RPMI7951 (cell line): Measurements from ENCODE around the gene MMP24. TPM values are rescaled to one million over a fixed set of nuclear protein-coding genes. Genes with fewer than 3 reads are reported as not detected.

Experiments used
- DNase-seq: peaks from one replicate; pipeline ENCODE4 v3.0.0-alpha.2; 2012; ENCODE audit warnings: low read depth
- total RNA-seq: library from RNA; depleted of rRNA; stranded (reverse); fragments of >200 nt; shearing (Covaris generic); gene quantifications from 2 replicates; pipeline ENCODE4 v1.2.3, GENCODE V29; 2014

The MMP24 gene
- total RNA-seq, 1 experiment from 2014 or later = 0.96 TPM

- no peak for DNase-seq
These were observed 52.5 kb downstream of the MMP24 start for GRCh38 chr20:35279040-35279439.

DNA sequence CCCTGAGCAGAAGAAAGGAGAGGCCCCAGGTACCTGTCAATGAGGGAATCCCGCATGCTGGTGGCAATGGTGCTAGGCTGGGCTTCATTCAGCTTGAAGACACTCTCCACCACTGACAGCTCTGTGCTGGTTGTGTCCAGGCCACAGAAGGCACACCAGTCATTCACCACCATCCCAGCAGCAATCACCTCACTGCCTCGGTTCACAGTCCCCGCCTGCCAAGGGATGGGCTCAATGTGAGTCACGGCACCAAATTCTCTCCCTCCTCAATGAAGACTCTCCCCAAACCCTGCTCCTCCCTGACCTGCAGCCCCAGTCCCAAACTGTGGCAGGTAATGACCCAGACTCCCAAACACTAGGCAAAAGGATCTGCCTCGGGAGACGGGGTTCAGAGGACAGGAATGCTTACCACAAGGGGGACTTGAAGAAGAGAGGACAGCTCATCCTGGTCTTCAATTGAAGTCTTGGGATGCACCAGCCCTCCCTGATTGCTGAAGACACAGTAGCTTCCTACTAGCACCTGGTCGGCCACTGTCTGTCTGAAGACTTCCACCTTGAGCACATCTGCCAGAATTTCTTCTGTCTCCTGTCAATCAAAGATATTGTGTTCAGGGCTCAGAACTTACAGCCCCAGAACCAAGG is 53.2 kb downstream of the MMP24 start:
- no peak for DNase-seq

DNA sequence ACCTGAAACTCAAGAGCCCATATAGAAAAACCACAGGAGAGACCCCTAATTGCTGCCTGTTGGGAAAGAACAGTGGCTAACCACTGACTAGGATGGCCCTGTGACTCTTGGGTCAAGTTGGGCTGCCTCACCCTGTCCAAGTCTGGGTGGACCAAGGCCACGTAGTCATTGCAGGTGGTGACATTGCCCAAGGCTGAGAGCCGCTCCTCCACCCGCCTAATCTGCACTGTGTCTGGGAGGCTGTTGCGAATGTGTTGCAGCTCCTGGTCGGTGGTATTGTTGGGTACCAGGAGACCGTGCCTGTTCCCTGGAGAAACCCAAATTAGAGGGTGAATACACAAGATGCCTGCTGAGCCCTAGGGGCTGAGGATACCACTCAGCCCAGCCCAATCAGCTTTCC is 54.0 kb downstream of the MMP24 start:
- no peak for DNase-seq

DNA sequence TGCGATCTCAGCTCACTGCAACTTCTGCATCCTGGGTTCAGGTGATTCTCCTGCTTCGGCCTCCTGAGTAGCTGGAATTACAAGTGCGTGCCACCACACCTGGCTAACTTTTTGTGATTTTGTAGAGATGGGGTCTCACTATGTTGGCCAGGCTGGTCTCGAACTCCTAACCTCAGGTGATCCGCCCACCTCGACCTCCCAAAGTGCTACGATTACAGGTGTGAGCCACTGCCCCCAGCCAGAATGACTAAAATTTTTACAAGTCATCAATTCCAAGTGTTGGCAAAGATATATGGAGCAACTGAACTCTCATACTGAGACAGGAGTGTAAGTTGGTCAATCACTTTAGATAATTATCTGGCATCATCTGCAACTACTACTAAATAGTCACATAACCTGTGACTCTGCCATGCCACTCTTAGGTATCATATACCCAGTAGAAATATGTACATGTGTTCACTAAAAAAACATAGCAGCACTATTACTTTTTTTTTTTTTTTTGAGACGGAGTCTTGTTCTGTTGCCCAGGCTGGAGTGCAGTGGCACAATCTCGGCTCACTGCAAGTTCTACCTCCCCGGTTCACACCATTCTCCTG is 55.1 kb downstream of the MMP24 start:
- no peak for DNase-seq

DNA sequence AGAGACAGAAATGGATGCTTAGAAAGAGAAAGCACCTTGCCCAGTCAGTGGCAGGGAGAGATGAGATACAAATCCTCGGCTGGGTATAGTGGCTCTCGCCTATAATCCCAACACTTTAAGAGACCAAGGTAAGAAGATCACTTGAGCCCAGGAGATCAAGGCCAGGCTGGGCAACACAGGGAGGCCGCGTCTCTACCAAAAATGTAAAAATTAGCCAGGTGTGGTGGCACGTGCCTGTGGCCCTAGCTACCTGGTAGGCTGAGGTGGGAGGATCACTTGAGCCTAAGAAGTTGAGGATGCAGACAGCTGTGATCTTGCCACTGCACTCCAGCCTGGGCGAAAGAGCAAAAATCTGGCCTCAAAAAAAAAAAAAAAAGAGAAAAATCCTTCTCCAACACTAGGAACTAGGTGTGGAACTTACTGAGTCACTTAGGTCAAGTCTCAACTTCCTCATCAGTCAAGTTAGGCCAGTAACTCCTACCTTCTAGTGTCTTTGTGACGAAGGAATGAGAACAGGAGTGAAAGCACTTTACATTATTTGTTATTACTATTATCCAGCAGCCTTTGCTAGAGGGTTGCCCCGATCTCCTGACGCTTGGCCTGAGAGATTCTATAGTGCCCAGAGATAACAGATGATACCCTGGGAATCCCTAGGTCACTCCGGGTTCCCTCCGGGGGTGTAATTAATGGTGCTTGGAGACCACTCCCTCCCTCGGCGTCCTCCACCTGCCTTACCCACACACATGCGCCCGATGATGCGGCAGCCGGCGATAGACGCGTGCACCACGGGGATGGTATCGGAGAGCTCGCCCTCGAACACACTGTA is 57.2 kb downstream of the MMP24 start:
- no peak for DNase-seq

DNA sequence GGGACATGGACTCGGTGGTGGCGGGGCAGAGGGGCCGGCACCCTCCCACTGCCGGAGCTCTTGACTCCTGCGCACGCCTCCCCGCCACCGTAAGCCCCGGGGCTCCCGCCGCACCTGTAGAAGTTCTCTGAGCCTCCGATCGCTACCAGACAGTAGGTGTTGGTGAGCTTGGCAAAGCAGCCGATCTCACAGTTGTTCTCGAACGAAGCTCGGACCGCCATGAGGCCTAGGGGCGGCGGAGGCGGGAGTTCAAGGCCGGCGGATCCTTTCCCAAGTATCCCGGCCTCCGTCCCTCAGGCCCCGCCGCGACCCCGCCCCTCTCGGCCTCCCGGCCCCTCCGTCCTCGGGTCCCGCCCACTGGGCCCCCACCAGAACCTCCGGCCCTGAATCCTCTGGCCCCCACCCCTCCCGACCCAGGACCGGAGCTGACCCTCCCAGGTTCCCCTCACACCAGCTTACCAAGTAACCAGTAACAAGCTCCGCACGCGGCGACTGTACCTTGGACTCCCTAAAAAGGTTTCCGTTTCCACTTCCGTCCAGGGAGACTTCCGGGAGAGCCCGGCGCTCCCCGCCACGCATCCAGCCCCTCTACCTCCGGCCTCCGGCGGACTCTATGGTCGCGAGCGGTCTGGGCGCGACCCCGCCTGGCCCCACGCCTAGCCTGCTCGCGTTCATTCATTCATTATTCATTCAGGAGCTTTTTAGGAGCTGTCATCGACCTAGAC is 57.9 kb downstream of the MMP24 start, which contains the start of gene EIF6:
Gene EIF6, minus strand, starts transcription at position 506 of the 725 bp plus-strand sequence. Its CDS starts 285 bp downstream, at position 221.
- peak; percentile 94 for DNase-seq

GRCh38 chr20:35284992-35285805 is 58.7 kb downstream of the MMP24 start:
- no peak for DNase-seq

GRCh38 chr20:35285806-35286076 is 59.3 kb downstream of the MMP24 start:
- no peak for DNase-seq

DNA sequence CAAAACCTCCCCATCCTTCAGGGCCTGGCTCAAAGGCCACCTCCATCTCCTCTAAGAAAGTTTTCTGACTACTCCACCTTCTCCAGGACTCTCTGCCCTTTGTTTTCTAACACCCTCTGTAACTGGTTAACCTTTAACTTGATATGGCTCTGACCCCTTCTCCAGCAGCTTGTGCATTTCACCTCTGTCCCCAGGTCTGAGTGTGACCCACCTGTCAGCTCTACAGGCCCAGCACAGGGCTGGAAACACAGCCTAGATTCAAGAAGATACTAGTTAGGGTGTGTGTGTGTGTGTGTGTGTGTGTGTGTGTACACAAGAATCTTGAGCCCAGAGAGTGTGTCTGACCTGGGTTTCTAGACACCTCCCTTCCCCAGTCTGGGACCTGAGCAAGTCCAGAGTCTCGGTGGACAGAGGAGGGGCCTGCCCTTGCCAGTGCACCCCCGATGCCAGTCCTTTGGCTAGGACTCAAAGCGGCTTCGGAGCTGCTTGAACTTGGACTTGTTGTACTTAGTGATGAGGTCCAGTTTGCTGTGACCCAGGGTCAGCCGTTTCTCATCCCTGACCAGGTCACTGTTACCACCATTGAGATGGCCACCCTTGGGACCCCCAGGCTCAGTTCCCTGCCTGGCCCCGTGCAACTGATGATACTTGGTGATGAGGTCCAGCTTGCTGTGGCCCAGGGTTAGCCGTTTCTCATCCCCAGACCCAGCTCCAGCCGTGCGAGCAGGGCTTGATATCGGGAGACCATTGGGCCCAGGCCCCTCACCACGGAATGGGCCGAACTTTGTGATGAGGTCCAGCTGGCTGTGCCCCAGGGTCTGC is 59.8 kb downstream of the MMP24 start:
- DNase-seq = no peak

GRCh38 chr20:35286899-35287508 is 60.5 kb downstream of the MMP24 start:
- no peak for DNase-seq

DNA sequence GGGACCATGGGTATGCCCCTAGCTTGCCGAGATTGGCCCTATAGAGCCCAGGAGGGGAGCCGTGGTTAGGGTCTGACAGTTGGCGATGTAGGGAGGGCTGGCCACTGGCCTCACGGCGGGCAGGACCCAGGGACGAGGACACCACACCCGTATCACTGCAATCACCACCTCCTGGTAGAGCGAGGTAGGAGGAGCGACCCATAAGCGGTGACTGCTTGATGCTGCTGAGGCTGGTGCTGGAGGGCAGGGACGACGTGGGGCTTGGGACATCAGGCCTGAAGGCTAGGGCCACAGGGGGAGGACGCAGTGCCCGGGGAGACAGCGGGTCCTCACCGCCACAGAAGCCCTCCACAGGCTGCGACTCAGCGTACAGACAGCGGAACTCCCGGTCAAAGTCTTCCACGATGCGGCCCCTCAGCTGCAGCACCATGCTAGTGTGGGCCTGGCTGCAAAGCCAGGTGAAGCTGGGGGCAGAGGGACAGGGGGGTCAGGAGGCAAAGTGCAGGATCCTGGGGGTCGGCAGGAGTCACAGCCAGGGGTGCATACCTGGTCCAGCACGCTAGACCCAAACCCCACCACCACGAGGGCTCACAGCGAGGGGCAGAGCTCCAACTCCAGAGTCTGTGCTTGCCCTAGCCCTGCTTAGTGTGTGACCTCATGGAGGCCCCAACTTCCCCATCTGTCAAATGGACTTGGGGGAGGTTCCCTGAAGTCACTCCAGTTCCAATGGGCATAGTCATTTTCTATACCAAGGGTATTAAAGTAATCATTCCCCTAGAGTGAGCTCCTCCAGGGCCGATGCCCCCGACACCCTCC is 61.2 kb downstream of the MMP24 start:
- no peak for DNase-seq

DNA sequence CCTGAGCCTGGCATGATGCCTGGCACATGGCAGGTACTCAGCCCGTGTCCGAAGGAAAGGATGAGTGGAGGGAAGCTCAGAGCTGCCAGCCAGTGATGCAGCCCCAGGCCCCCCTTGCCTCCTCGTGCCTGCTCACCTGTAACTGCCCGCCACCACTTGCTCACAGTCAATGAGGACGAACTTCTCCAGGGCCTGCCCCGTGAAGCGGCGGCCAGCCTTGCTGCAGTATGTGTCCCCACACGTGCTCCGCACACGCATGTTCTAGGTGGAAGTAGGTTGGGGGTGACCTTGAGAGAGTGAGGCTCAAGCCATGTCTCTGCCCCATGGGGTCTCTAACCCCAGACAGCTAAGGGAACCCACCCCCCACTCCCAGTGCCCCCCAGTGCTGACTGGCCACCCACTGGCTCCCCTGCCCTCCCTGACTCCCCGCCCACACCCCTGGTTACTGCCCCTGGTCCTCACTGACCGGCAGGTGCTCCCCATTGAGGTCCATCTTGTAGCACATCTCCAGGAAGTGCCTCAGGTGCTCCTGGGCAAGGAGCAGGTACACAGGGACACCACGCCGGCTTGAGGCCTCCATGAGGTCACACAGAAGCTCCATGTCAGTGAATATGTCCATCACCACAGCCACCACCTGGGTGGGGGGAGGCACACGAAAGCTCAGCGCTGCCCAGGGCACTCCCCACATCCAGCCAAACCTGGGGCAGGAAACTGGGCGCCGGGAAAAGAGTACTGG is 62.0 kb downstream of the MMP24 start:
- DNase-seq = no peak

- DNase-seq = no peak
These were observed 63.8 kb downstream of the MMP24 start for GRCh38 chr20:35290186-35290886.

- no peak for DNase-seq
These were observed 64.5 kb downstream of the MMP24 start for GRCh38 chr20:35290887-35291417.

DNA sequence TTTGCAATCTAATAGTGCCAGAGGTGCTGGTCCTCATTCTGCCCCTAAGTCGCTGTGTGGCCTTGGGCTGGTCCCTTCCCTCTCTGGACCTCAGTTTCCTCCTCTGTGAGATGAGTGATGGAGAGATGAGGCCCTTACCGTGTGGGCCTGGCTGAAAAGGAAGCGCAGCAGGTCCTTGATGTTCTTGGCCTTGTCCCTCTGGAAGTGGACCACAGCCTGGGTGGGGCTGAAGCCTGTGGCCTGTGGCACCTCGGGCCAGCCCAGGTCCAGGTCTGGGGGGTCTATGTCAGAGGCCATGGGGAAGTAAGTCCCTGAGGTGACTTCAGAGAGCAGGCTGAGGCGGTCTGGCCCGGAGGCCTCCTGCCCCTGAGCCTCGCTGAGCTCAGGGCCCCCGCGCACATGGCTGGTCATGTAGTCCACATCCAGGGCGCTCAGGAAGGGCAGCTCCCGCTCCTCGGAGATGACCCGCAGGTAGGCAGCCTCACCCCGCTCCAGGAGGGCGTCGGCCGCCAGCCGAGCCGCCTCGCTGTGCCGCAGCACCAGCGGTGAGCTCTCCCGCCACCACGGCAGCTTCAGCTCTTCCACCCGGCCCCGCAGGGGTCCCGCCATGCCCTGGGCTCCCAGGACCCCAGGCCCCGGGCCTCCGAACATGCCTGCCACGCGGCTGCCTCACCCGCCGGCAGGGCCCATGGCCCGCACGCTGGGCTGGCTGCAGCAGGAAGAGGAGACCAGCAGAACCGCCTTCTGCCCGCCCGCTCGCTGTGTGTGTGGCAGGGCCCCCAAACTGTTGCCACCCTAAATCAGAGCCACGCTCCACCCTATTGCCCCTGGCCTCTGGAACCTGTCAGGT is 65.4 kb downstream of the MMP24 start, which contains the start of gene FAM83C:
Gene FAM83C, minus strand, starts transcription at position 772 of the 850 bp plus-strand sequence. Its CDS starts 121 bp downstream, at position 651.
- DNase-seq = no peak

DNA sequence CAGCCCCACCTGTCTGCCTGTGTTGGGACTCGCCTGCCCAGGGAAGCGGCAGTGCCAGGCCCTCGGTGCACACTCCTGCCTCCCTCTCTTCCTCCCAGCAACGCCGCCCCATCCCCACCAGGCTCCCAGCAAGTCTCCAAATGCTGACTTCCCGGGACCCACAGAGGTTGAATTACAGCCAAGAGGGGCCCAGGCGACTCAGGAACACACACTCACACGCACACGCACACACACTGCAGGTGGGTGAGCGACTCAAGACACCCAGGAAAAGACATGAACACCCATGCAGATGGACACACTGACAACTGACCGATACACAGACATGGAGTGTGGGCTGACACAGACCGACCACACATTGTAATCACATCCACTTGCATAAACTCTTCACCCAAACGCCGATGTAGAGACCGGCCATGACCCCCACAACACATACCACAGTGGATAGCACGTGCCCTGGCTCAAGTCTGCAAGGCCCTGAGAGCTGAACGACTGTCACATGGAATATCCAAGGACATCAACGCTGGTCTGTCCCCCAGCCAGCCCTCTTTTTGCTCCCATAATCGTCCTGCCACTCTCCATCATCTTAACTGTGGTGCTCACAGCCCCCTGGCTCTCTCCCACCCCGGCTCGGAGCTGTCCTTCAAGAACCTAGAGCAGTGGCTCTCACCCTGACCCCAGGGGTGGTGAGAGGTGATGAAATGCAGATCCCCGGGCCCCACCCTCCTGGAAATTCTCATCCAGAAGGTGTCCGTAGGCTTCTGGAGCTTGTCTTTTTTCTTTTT is 66.2 kb downstream of the MMP24 start:
- DNase-seq = no peak
